GM12801 (cell line): ENCODE results near the gene DTWD1.

Source experiments
- TF ChIP-seq, protein P1 (sequence below): IDR thresholded peaks from one replicate; pipeline ENCODE4 v1.5.1; 2011; ENCODE audit warnings: control low read depth; ENCODE audit not compliant: insufficient read length; ENCODE audit errors: extremely low read depth

Gene DTWD1

DNA sequence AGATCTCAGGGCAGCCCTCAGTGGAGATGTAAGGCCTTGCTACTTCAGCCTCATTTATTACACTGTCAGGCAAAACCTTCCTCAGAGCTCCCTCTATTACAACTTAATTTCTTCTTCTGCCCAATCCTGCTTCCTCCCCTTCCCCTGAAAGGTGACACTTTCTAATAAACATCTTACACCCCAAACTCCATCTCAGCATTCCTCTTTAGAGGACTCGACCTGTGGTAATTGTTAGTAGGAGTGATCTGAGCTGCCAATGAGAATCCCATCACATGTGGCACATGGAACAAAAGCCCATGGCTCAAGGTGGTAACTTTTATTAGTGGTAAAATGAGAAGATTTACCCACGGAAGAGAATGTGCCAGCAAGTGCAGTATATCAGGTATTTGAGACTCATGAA, 29.8 kb downstream of the DTWD1 start:
- TF ChIP-seq, protein P1, sequence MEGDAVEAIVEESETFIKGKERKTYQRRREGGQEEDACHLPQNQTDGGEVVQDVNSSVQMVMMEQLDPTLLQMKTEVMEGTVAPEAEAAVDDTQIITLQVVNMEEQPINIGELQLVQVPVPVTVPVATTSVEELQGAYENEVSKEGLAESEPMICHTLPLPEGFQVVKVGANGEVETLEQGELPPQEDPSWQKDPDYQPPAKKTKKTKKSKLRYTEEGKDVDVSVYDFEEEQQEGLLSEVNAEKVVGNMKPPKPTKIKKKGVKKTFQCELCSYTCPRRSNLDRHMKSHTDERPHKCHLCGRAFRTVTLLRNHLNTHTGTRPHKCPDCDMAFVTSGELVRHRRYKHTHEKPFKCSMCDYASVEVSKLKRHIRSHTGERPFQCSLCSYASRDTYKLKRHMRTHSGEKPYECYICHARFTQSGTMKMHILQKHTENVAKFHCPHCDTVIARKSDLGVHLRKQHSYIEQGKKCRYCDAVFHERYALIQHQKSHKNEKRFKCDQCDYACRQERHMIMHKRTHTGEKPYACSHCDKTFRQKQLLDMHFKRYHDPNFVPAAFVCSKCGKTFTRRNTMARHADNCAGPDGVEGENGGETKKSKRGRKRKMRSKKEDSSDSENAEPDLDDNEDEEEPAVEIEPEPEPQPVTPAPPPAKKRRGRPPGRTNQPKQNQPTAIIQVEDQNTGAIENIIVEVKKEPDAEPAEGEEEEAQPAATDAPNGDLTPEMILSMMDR: no peak

DNA sequence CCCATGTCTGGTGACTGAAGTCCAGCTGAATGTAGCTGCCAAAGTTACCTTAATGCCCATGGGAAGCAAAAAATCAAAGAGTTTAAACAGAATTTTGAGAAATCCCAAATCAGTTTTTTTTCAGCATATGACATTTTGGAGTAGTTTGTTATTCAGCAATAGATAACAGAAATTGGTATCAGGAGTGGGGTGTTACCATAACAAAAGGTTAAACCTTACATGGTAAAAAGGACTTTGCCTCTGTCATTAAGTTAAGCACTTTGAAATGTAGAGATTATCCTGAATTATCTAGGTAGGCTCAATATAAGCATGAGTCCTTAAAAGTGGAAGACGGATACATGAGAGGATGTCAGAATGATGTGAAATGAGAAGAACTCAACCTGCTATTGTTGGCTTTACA, 32.1 kb downstream of the DTWD1 start:
- TF ChIP-seq, protein P1: no peak

DNA sequence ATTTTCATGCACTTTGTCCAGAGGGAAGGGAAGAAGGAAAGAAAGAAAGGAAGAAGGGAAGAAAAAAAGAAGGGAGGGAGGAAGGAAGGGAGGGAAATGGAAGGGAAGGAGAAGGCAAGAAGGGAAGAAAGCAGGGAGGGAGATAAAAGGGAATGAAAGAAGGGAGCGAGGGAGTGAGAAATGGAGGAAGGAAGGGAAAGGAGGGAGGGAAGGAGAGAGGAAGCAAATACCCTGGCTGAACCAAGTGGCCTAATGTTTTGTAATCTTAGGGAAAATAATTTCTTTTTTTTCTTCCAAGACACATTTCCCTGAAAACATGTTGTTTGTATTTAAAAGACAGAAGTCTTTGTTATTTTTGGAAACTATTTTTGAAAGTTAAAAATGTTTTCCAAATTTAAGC, 35.9 kb downstream of the DTWD1 start:
- TF ChIP-seq, protein P1: no peak

DNA sequence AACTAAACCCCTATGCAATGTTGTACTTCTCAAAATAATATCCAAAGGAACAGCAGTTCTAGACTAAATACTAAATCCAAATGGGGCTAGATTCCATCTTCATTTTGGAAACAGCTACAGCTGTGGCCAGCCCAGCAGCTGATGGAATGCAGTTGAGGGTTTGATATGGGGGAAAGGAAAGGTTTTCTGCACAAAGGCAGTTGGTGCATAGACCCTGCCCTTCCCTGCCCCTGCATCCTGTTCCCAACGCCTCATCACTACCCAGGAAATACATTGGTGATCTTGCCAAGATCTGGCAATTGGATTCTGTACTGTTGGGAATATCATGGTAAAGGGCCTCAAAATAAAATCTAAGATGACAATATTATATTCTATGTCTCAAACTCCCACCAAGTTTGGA, 43.9 kb downstream of the DTWD1 start:
- TF ChIP-seq, protein P1: no peak

- TF ChIP-seq, protein P1: no peak
Observed at GRCh38 chr15:49669288-49669687, 48.4 kb downstream of the DTWD1 start.

- TF ChIP-seq, protein P1: no peak
Observed at GRCh38 chr15:49673861-49674260, 53.0 kb downstream of the DTWD1 start.

GRCh38 chr15:49674370-49674769, 53.5 kb downstream of the DTWD1 start:
- TF ChIP-seq, protein P1: no peak

DNA sequence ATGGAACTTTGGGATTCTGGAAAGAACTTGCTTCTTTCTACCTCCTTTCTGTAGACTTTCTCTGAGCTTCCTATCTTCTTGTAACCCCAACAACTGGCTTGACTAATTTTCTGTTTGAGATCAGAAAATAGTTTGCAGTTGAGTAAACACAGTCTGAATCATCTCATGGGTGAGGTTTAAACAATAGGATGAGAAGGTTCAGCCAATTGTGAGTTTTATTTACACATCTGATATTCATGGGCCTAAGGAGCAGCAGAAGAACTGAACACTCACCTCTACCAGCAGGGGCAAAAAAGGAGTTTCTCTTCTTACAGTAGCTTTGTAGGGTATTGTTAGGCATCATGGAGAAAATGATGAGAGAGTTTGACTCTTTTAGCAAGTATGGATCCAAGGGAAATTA, 54.2 kb downstream of the DTWD1 start:
- TF ChIP-seq, protein P1: no peak
